HepG2 (cell line): Measurements from ENCODE around the gene TBC1D22A. TPM values are rescaled to one million over a fixed set of nuclear protein-coding genes. Genes with fewer than 3 reads are reported as not detected.

Source experiments
- CBX5 ChIP-seq: sonication (generic); formaldehyde crosslinking; IDR thresholded peaks from 2 replicates; pipeline ENCODE4 v1.4.0; 2020; ENCODE audit warnings: missing genetic modification reagents, borderline replicate concordance
- CREM ChIP-seq, 2 experiments: sonication (generic) in 1 of 2; formaldehyde crosslinking in 1 of 2; IDR thresholded peaks; 2 replicates each; pipeline versions ENCODE4 v1.4.0 to v1.6.1; 2016 to 2020; ENCODE audit warnings: antibody characterized with exemption in 1 of 2, mild to moderate bottlenecking in 1 of 2, missing genetic modification reagents in 1 of 2
- FLYWCH1 ChIP-seq: sonication (generic); formaldehyde crosslinking; IDR thresholded peaks from 2 replicates; pipeline ENCODE4 v1.8.1; 2023; ENCODE audit warnings: mild to moderate bottlenecking, missing genetic modification reagents
- HMG20B ChIP-seq: conservative IDR thresholded peaks from 2 replicates; pipeline ENCODE4 v1.6.1; 2016; ENCODE audit warnings: missing genetic modification reagents, missing compliant biosample characterization
- KDM5B ChIP-seq: sonication (generic); formaldehyde crosslinking; IDR thresholded peaks from 2 replicates; pipeline ENCODE4 v1.4.0; 2020; ENCODE audit warnings: missing genetic modification reagents, mild to moderate bottlenecking, borderline replicate concordance
- KLF16 ChIP-seq, 2 experiments: sonication (generic) in 1 of 2; formaldehyde crosslinking in 1 of 2; IDR thresholded peaks; 2 replicates each; pipeline versions ENCODE4 v1.6.1 to v1.8.0; 2016 to 2023; ENCODE audit warnings: missing genetic modification reagents in 2 of 2, missing compliant biosample characterization in 1 of 2
- SAFB2 ChIP-seq: sonication (generic); formaldehyde crosslinking; IDR thresholded peaks from 2 replicates; pipeline ENCODE4 v1.5.1; 2020; ENCODE audit warnings: missing genetic modification reagents, low read depth, mild to moderate bottlenecking, borderline replicate concordance
- THRA ChIP-seq: sonication (generic); formaldehyde crosslinking; IDR thresholded peaks from 2 replicates; pipeline ENCODE4 v1.4.0; 2020; ENCODE audit warnings: missing genetic modification reagents, borderline replicate concordance
- TP53 ChIP-seq: sonication (generic); formaldehyde crosslinking; conservative IDR thresholded peaks from 2 replicates; pipeline ENCODE4 v1.4.0; 2020; ENCODE audit warnings: missing genetic modification reagents
- YEATS4 ChIP-seq: sonication (generic); formaldehyde crosslinking; IDR thresholded peaks from 2 replicates; pipeline ENCODE4 v1.4.0; 2020; ENCODE audit warnings: missing genetic modification reagents, borderline replicate concordance
- ZBTB38 ChIP-seq: sonication (generic); formaldehyde crosslinking; IDR thresholded peaks from 2 replicates; pipeline ENCODE4 v1.5.1; 2020; ENCODE audit warnings: mild to moderate bottlenecking, missing genetic modification reagents
- ZKSCAN8 ChIP-seq: IDR thresholded peaks from 2 replicates; pipeline ENCODE4 v1.6.1; 2016; ENCODE audit warnings: borderline replicate concordance, missing genetic modification reagents, missing compliant biosample characterization
- ZMAT3 ChIP-seq: sonication (generic); formaldehyde crosslinking; conservative IDR thresholded peaks from 2 replicates; pipeline ENCODE4 v1.7.0; 2021; ENCODE audit warnings: missing genetic modification reagents
- ZNF317 ChIP-seq: sonication (generic); formaldehyde crosslinking; IDR thresholded peaks from 2 replicates; pipeline ENCODE4 v1.5.0; 2020; ENCODE audit warnings: mild to moderate bottlenecking, missing genetic modification reagents
- ZNF337 ChIP-seq: sonication (generic); formaldehyde crosslinking; IDR thresholded peaks from 2 replicates; pipeline ENCODE4 v1.5.1; 2020; ENCODE audit warnings: missing genetic modification reagents, low read depth, mild to moderate bottlenecking, borderline replicate concordance
- ZNF547 ChIP-seq: sonication (generic); formaldehyde crosslinking; IDR thresholded peaks from 2 replicates; pipeline ENCODE4 v1.5.1; 2020; ENCODE audit warnings: mild to moderate bottlenecking, missing genetic modification reagents
- ZNF629 ChIP-seq: sonication (generic); formaldehyde crosslinking; conservative IDR thresholded peaks from 2 replicates; pipeline ENCODE4 v1.5.0; 2020; ENCODE audit warnings: missing genetic modification reagents
- ZNF792 ChIP-seq: IDR thresholded peaks from 2 replicates; pipeline ENCODE4 v1.6.1; 2016
- polyA plus RNA-seq, 8 experiments: library from polyadenylated mRNA; depleted of rRNA in 3 of 8; stranded (reverse) in 7 of 8; unstranded in 1 of 8; fragments of >200 nt; fragmentation: Illumina TruSeq in 4 of 8; extraction: Trizol in 4 of 8; gene quantifications; 2 replicates each; pipeline versions ENCODE4 v1.2.1 to v1.2.3, GENCODE V29; 2011 to 2016; ENCODE audit warnings: low read depth in 4 of 8, missing spikeins in 1 of 8, mixed read lengths in 1 of 8; ENCODE audit not compliant: insufficient read depth in 1 of 8
- total RNA-seq, 5 experiments: library from RNA; depleted of rRNA; stranded (reverse); fragments of >200 nt; fragmentation: Illumina TruSeq; extraction: Trizol; gene quantifications; 2 replicates each; pipeline ENCODE4 v1.2.3, GENCODE V29; 2016; ENCODE audit warnings: low read depth in 1 of 5
- TF ChIP-seq, protein P1 (sequence below): sonication (generic); formaldehyde crosslinking; conservative IDR thresholded peaks from 2 replicates; pipeline ENCODE4 v1.8.0; 2022; ENCODE audit warnings: mild to moderate bottlenecking, moderate library complexity, missing genetic modification reagents
- TF ChIP-seq, protein P2 (sequence below): sonication (generic); formaldehyde crosslinking; IDR thresholded peaks from 2 replicates; pipeline ENCODE4 v1.4.0; 2020; ENCODE audit warnings: missing genetic modification reagents
- TF ChIP-seq, protein P3 (sequence below): sonication (generic); formaldehyde crosslinking; IDR thresholded peaks from 2 replicates; pipeline ENCODE4 v1.5.1; 2020; ENCODE audit warnings: missing genetic modification reagents, mild to moderate bottlenecking, borderline replicate concordance

The TBC1D22A gene
- total and polyA plus RNA-seq, 2 of the 13 experiments (the other 11 are each of a cell fraction or from before 2014, with no cell fraction given) = 17.3 to 18.0 TPM

DNA sequence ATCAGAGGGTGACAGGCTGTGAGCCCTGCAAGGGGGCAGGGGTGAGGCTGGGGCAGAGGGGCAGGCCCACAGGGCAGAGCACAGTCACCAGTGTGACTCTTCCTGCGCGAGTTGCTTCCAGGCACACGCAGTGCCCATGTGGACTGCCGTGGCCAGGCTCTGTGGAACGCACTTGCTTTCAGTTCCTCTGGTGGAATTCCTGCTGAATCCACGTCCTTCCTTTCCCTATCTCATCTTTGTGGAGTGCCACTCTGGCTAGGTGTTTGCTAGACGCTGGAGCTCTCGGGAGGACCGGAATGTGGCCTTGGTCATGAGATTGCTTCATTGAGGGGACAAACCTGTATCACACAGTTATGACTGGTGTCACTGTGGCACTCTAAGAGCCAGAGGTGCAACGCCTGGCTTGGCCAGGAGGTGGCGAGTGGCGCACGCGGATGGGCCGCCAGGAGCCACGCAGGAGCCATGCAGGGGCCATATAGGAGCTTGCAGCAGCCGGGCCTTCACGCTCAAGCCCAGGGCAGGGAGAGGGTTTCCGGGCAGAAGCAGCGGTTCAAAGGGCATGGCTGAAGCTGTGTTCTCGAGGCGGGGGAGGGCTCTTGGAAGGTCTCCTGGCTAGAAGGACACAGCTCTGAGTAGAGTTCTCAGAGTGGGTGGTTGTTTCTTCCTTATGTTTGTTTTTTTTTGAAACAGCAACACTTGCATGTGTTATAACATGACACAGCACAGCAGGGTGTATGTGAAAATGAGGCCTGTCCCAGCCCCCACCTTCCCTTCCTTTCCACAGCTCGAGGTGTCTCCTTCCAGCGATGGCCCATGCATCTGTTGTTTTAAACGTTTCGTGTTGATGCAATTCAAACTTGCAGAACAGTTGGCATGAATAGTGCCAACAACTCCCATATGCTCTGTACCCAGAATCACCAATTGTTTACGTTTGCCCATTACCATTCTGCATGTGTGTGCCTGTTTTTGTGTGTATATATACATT is 36.2 kb downstream of the TBC1D22A start (continued):
- TF ChIP-seq, protein P1, sequence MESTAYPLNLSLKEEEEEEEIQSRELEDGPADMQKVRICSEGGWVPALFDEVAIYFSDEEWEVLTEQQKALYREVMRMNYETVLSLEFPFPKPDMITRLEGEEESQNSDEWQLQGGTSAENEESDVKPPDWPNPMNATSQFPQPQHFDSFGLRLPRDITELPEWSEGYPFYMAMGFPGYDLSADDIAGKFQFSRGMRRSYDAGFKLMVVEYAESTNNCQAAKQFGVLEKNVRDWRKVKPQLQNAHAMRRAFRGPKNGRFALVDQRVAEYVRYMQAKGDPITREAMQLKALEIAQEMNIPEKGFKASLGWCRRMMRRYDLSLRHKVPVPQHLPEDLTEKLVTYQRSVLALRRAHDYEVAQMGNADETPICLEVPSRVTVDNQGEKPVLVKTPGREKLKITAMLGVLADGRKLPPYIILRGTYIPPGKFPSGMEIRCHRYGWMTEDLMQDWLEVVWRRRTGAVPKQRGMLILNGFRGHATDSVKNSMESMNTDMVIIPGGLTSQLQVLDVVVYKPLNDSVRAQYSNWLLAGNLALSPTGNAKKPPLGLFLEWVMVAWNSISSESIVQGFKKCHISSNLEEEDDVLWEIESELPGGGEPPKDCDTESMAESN (CRISPR knock-in tag) = peak; percentile 83; the same call in 1 of the 2 replicates
- TF ChIP-seq ZKSCAN8 (CRISPR knock-in tag) (peak; percentile 77; the same call in 1 of the 2 replicates), ZNF792 (CRISPR knock-in tag) (peak; percentile 98), KLF16 (CRISPR knock-in tag; IDR thresholded peaks at IDR 0.05) (peak in 1 of 2 experiments; percentile 83; a peak in 2 of 4 replicates), THRA (CRISPR knock-in tag) (peak; percentile 58; the same call in 1 of the 2 replicates), TP53 (CRISPR knock-in tag) (0 out of 2 replicates have a peak, but pooled peaks have one; percentile 45), ZNF337 (peak; percentile 73; the same call in 1 of the 2 replicates), ZNF547 (CRISPR knock-in tag) (0 out of 2 replicates have a peak, but pooled peaks have one; percentile 45), YEATS4 (CRISPR knock-in tag) (peak; percentile 64; the same call in 1 of the 2 replicates), CREM (IDR thresholded peaks at IDR 0.05) (peak; percentile 47; the same call in 1 of the 2 replicates), CREM (CRISPR knock-in tag; IDR thresholded peaks at IDR 0.05) (no peak), ZNF317 (CRISPR knock-in tag) (0 out of 2 replicates have a peak, but pooled peaks have one; percentile 52), HMG20B (CRISPR knock-in tag) (peak; percentile 37; the same call in 1 of the 2 replicates), KDM5B (CRISPR knock-in tag) (peak; percentile 80; the same call in 1 of the 2 replicates), ZBTB38 (peak; percentile 93), ZMAT3 (CRISPR knock-in tag) (0 out of 2 replicates have a peak, but pooled peaks have one; percentile 38), SAFB2 (CRISPR knock-in tag) (no peak; the same call in 1 of the 2 replicates), ZNF629 (CRISPR knock-in tag) (0 out of 2 replicates have a peak, but pooled peaks have one; percentile 35), FLYWCH1 (CRISPR knock-in tag) (no peak), CBX5 (peak; percentile 85)
- TF ChIP-seq, protein P2, sequence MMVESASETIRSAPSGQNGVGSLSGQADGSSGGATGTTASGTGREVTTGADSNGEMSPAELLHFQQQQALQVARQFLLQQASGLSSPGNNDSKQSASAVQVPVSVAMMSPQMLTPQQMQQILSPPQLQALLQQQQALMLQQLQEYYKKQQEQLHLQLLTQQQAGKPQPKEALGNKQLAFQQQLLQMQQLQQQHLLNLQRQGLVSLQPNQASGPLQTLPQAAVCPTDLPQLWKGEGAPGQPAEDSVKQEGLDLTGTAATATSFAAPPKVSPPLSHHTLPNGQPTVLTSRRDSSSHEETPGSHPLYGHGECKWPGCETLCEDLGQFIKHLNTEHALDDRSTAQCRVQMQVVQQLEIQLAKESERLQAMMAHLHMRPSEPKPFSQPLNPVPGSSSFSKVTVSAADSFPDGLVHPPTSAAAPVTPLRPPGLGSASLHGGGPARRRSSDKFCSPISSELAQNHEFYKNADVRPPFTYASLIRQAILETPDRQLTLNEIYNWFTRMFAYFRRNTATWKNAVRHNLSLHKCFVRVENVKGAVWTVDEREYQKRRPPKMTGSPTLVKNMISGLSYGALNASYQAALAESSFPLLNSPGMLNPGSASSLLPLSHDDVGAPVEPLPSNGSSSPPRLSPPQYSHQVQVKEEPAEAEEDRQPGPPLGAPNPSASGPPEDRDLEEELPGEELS = no peak; the same call in 1 of the 2 replicates
- TF ChIP-seq, protein P3, sequence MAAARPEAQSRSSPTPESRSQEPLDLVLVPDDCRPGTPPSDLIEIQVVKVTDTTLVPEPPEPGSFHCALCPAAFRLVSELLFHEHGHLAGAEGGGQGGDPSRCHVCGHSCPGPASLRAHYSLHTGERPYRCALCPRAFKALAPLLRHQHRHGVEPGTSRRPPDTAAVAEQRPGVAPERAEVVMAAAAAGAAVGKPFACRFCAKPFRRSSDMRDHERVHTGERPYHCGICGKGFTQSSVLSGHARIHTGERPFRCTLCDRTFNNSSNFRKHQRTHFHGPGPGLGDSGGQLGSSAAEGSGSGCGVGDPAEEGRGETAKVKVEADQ (CRISPR knock-in tag) = peak; percentile 83; the same call in 1 of the 2 replicates
